Caki2 (cell line): ENCODE data around the gene SORCS2. TPM values are rescaled to one million over a fixed set of nuclear protein-coding genes. Genes with fewer than 3 reads are reported as not detected.

Source experiments
- DNase-seq: peaks from one replicate; pipeline ENCODE4 v3.0.0-alpha.2; 2015; ENCODE audit warnings: low read depth
- in situ Hi-C: cut with HindIII; loops from 2 replicates; pipeline ENCODE4 v1.10.0; 2016; ENCODE audit warnings: low sequenced_read_pairs, low pct_unique_long_range_greater_than_20kb, mixed read lengths
- total RNA-seq: library from RNA; depleted of rRNA; stranded (reverse); fragments of >200 nt; shearing (Covaris generic); gene quantifications from 2 replicates; pipeline ENCODE4 v1.2.3, GENCODE V29; 2014; ENCODE audit warnings: low replicate concordance

The SORCS2 gene
- total RNA-seq, 1 experiment from 2014 or later: 1.4 TPM

GRCh38 chr4:7179158-7179557 lies 13.2 kb upstream of the SORCS2 start:
- in situ Hi-C loops: no loop called here
- DNase-seq: no peak

- in situ Hi-C loops: no loop called here
- no peak for DNase-seq
Observed at GRCh38 chr4:7180938-7181337, 11.4 kb upstream of the SORCS2 start.

- in situ Hi-C loops: no loop called here
- DNase-seq: no peak
Observed at GRCh38 chr4:7182616-7183015, 9.7 kb upstream of the SORCS2 start.

GRCh38 chr4:7183161-7183560 lies 9.2 kb upstream of the SORCS2 start:
- in situ Hi-C loops: no loop called here

DNA sequence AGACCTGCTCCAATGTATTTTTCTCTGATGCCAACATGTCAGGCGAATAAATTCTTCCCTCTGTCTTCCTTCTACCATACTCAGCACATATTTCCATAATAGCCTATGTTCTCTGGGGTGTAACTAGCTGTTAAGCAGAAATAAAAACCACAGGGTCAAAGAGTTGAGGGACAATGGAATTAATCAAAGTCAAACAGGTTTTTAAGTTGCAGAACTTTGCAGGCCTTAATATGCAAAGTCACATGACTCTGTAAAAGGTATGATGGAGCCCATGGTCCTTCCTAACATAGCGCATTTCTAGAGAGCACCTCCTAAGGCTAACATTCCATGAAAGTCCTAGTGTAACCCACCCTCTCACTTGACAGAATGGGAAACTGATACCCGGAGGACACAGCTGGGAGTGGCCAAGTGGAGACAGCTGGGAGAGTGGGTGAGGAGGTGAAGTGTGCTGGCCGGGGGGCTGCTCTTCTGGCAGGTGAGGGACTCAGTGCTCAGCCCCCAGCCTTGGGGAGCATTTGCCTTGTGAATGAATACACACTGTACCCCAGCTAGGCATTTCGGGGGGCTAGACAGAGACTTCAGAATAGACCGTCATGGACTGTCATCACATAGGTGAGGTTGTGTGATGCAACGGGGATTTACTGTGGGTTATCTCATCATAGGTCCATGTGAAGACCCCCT lies 8.4 kb upstream of the SORCS2 start:
- DNase-seq: no peak
- in situ Hi-C loops: no loop called here

More at GRCh38 chr4:7183161-7183560, 9.2 kb upstream of the SORCS2 start:
- DNase-seq: no peak

DNA sequence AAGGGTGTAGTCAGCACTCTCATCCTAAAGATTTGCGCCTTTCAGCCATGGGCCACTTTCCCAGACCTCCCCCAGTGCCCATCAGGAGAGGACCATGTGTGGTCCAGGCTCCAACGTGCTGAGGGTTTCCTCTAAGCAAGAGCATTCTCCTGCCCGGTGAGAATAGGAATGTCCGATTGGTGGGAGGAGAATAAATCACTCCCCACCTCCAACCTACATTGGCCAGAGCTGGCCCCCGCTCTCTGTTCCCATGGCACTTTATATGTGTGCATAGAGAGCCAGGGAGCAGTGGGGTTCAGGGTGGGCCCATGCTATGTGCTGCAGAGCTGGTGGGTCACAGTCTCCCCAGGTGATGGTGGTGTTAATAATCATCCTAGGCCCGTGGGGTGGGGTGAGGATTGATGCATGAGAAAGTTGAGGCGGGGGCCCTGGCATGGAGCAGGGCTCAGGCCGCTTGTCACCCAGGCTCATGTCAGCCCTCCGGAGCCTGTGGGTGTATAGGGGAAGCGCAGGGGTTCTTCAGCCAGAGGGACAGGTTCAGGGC lies 6.8 kb upstream of the SORCS2 start:
- no peak for DNase-seq
- in situ Hi-C loops: no loop called here

- in situ Hi-C loops: no loop called here
- DNase-seq: no peak
Observed at GRCh38 chr4:7186031-7186430, 6.3 kb upstream of the SORCS2 start.

GRCh38 chr4:7186516-7187167 lies 5.7 kb upstream of the SORCS2 start:
- DNase-seq: no peak
- in situ Hi-C loops: no loop called here

DNA sequence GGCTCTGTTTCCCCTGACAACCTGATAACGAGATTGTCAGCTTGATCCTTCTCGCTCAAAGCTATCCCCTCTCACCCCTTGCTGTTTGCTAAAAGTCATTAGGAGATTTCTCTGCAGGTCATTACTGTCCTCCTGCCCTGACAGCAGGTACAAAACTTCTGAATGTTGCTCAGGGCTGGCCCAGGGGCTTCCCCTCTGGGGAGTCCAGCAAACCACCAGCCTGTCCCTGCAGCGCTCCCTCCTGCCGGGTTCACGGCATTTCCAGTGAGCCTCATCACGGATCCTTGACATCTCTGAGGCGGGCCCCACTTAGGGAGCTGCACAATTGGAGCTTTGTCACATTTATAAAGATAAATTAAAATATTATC lies 5.2 kb upstream of the SORCS2 start:
- in situ Hi-C loops: no loop called here
- DNase-seq: no peak

DNA sequence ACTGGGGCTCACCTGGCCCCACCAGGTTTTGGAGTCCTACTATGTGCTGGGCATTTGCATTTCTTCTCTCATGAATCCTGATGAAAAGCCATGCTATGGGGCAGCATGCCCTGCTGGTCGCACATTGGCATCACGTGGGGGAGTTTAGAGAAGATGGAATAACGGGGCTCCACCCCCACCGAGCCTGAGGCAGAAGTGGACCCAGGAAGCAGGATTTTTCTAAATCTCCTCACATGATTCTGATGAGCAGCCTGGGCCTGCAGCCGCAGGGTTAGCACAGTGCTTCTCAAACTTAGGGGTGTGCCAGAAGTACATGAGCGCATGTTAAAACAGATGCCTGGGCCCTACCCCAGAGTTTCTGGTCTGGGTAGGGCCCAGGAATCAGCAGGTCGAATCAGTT lies 4.6 kb upstream of the SORCS2 start:
- in situ Hi-C loops: no loop called here
- no peak for DNase-seq

GRCh38 chr4:7189066-7189465 lies 3.3 kb upstream of the SORCS2 start:
- DNase-seq: no peak
- in situ Hi-C loops: no loop called here

DNA sequence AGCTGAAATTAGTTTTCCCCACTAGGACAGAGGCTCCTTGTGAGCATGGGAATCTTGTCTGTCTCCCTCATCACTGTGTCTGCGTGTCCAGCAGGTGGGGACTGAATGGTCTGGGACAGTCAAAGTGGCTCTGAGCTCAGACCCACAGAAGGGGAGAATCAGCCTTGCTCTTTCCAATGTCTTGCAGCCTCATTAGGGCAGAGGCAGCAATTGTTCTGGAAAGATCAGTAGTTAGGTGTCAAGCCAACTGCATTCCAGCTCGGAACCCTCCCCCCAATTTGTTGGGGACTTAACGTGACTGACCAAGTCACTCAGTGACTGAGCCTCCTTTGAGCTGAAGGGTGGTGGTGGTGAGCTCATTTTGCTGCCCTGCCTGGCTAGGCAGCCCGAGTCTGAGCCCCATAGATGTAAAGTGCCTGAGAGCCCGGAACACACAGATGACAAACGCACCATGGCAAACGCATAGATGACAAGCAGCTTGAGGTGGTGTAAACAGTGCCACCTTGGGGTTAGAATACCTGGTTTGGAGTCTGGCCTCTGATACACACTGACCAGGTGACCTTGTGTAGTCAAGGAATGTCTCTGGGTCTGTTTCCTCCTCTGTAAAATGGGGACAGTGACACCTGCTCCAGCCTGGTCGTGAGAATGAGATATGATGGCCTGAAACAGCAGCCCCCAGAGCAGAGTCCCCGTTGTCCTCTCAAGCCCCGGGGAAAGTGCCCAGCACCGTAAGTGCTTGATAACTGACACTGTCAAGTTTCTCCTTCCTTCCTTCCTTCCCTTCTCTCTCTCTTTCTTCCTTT lies 2.7 kb upstream of the SORCS2 start:
- in situ Hi-C loops: no loop called here

GRCh38 chr4:7190278-7190594 lies 2.1 kb upstream of the SORCS2 start:
- DNase-seq: no peak
- in situ Hi-C loops: no loop called here

More for the DNA sequence above, 2.7 kb upstream of the SORCS2 start:
- DNase-seq: no peak

DNA sequence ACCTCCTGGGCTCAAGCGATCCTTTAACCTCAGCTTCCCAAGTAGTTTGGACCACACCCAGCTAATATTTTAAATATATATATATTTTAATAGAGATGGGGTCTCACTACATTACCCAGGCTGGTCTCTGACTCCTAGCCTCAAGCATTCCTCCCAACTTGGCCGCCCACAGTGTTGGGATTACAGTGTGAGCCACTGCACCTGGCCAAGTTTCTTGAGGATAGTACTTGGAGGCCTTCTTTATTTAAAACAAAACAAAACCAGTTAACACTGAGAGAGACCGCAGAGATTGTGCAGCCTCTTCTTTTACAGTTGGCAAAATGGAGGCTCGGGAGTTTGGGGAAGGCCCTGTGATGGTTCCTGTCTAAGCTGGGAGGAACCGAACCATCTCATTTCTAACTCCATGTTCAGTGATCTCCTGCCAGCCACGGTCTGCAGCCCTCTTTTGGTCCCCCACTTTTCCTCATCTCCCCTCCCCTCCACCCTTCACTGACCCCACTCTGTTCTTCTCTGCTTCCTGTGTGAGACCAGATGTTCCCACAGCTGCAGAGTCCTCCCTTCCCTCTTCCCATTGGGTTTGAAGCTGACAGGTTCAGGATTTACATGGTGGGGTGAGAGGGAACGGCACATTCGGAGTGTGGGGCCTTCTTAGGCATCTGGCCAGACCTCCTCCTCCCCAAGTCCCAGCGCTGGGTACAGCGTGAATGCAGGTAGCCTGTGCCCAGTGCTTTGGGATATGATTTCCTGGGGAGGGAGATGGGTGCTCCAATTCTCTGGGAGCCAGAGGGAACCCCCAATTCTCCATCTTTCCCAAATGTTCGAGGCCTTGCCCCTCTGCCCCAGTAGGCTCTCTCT lies 1.4 kb upstream of the SORCS2 start:
- in situ Hi-C loops: no loop called here
- no peak for DNase-seq

DNA sequence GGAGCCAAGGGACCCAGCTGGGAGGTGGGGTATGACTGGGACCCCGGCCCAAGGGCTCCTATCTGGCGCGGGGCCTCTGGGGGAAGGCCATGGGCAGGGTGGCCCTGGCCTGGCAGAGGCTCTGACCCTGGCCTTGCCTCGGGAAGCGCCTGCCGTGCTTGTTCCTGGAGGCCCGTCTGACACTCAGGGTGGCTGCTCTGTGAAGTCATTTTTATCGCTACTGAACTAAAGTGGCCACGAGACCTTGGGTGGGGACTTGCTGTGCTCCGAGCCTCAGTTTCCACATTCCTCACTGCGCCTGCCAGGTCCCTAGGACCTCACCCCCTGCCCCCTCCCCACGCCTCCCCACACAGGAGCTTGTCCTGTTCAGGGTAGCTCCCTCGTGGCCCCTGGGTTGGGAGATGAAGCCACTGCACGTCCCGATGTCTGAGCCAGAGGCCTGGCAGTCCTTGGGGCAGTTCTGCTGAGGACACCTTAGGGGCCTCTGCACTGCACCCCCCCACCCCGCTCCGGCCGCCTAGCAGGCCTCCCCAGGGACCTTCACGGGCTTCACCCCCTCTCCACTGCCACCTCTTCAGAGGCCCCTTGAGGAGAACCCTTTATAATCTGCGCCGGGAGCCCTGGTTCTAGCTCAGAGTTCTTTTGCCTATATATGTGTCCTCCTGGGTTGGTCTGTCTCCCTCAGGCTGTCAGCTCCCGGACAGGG lies 639 bp upstream of the SORCS2 start:
- in situ Hi-C loops: no loop called here
- no peak for DNase-seq

DNA sequence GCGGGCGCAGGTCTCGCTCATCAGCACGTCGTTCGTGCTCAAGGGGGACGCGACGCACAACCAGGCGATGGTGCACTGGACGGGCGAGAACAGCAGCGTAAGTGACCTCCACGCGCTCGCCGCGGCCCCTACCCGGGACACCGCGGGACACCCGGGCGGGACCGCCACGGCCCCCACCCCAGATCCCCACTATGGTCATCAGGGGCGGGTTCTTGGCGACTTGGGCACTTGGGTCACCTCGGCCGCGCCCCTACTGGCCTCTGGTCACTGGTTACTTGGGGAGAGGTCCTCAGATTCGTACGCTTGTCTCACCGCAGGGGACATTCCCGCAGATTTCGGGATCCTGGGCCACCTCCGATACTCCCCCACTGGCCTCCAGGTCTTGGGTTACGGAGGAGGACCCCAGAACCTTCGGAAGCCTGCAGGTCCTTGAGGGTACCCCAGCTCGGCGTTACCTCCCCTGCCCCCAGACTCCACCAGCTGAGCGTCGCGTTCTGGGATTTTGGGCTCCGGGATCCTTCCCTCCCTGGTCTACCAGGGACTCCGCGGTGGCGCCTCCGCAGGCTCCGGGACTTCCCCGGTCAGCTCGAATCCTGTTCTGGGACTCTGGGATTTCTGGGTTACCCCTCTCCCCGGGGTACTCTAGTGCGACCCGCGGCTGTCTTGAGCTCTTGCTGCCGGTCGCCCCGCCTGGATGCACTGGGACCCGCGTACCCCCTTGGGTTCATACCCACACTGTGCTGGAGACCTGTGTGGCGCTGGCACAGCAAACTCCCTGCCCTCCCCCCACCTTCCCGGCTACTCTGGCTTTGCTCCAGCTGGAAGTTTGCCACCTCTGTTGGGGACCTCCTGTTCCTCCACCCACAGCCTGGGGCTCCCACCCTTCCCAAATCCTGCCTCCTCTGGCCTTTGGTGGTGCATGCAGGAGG lies 956 bp downstream of the SORCS2 start:
- in situ Hi-C loops: no loop called here

More for the DNA sequence above, 956 bp downstream of the SORCS2 start:
- no peak for DNase-seq
